HT1080 (cell line): Measurements from ENCODE around the gene VCAN. TPM values are rescaled to one million over a fixed set of nuclear protein-coding genes. Genes with fewer than 3 reads are reported as not detected.
A peak's percentile ranks its signal among the peaks of the same experiment; 100 is the strongest.

Source experiments
- DNase-seq: peaks from one replicate; pipeline ENCODE4 v3.0.0-alpha.2; 2015; ENCODE audit warnings: low read depth
- total RNA-seq: library from RNA; depleted of rRNA; stranded (reverse); fragments of >200 nt; shearing (Covaris generic); gene quantifications from 2 replicates; pipeline ENCODE4 v1.2.3, GENCODE V29; 2014

VCAN gene
- total RNA-seq, 1 experiment from 2014 or later: 7.5 TPM

DNA sequence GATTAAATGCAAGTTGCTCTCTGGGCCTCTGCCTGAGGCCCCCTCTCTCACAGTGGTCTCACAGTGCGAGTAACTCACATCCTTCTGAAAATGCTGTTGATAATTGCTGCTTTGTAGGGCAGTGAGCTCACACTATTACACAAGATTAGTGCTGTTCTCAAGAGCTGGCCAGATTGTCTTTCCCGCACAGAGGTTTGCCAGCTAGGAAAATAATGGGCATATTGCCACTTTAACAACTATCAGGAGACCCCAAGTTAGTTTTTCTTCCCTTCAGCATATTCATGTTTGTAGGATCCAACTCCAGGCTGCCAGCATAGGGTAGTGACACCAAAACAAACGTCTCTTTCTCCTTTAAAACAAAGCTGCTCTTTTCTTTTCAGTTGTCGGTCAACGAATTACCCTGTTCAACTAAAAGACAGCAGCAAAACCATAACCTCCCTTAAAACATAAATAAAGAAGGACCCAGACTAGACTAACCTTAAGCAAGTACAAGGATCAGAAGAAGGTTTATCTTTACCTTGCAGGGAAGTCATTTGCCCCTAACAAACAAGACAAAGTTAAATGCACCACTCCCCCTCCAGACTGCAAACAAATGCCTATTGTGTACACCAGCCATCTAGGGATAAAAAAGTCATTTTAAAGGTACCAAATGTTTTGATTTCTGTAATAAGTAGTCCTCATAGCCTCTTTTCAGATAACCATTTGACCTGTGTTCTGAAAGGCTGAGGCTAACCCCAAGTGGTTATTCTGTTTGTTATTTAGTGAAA is 91.4 kb downstream of the VCAN start:
- DNase-seq: no peak

DNA sequence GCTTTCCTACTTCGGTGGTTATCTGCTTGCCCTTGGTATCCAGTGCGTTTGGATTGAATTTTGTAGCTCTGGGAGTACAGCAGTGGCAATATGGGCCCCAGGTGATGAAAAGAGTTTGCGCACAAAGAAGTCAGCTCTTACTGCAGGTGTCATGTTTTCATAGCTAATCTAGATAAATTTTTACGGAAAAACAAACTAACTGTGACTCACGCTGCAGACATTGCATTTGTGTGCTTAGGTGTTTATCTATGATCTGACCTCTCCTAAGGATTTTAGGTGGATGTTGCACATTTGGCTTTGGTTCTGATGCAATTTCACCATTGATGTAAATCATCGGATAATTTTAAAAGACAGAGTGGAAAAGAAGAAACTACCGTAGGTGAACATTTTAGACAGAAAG is 92.1 kb downstream of the VCAN start:
- DNase-seq: no peak

GRCh38 chr5:83564069-83564749 is 92.7 kb downstream of the VCAN start:
- peak; percentile 51 for DNase-seq

GRCh38 chr5:83567741-83568140 is 96.2 kb downstream of the VCAN start:
- no peak for DNase-seq

- DNase-seq: peak; percentile 83
Measured at GRCh38 chr5:83568186-83568585, 96.6 kb downstream of the VCAN start.

DNA sequence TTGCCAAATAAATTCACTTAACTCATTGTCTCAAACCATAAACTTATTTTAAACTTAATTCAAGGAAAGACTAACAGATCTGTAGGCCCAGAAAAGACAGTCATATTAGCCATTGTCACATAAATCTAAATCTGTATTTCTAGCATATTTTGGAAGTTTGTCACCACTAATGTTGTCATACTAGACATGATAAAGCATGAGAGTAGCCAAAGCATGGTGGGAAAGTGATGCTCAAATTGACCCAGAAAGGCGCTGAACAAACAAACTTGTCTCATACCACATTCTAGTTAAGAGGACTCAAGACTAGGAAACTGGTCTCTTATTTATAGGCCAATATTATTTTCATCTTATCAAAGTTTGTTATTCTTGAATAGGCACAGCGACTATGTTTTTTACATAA is 99.4 kb downstream of the VCAN start:
- DNase-seq: no peak

DNA sequence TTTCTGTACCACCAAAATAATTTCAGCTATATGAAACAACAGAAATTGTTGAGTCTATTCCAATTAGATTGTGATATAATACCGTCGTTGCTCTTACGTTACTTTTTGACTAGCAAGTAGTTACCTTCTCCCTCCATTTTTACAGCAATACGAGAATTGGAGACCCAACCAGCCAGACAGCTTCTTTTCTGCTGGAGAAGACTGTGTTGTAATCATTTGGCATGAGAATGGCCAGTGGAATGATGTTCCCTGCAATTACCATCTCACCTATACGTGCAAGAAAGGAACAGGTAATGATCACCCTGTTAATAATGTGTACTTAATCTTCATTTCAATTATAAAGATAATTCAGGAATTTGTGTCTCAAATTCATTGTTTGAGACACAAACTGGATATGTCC is 100.7 kb downstream of the VCAN start:
- DNase-seq: no peak

DNA sequence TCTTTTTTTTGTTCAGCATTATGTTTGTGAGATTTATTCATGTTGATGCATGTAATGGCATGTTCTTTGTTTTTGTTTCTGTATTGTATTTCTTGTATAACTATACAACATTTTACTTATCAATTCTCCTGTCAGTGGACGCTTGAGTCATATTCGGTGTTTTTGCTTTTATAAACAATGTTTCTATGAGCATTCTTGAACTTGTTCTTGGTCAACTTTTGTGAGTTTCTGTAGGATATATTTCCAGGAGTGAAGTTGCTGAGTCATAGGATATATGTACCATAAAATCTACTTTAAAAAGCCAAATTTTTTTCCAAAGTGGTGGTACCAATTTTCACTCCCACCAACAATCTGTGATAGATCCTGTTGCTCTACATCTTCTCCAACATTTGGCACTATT is 104.8 kb downstream of the VCAN start:
- no peak for DNase-seq

DNA sequence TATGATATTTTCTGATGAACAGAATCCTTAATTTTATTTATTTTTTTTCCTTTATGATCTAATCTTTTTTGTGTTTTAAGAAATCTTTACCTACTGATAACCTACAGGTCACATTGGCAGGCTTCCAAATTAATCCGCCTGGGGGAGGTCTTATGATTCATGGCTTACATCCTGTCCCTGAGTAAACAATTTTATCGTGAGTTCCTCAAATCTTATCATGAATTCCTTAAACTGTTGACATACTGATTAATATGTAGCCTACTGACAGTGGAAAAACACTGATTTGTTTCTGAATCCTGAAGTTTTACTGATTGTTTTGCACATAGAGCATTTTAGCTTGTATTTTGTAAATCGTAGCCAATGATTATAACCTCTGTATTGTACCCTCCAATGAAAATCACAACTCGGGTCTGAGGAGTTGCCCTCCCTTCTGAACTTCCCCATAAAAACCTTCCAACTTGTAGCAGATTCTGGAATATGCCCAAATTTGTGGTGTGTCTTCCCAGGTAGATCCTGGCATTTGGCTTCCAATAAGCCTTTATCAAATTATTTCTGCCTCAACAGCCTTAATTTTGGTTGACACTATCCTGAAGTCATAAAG is 105.6 kb downstream of the VCAN start:
- DNase-seq: peak; percentile 30

DNA sequence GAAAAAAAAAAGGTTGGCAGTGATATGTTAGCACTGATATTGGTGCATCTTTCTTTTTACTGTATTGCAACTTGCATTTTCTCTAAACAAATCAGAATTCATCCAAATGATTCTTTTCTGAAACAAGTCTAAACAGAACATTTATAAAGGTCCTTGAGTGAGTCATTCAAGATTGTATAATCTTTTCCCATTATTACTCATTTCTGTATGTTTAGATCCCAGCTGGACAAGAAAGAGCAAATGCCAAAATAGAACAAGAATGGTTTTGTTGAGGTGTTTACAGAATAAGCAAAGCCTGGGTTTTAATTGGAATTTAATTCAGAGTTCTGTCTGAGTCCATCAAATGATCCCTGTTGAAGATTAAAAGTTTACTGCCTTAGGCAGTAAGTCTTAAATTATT is 112.3 kb downstream of the VCAN start:
- DNase-seq: peak; percentile 36

GRCh38 chr5:83586874-83587776 is 115.6 kb downstream of the VCAN start:
- DNase-seq: no peak

GRCh38 chr5:83589786-83590185 is 118.2 kb downstream of the VCAN start:
- no peak for DNase-seq

GRCh38 chr5:83590966-83591365 is 119.4 kb downstream of the VCAN start:
- no peak for DNase-seq

- no peak for DNase-seq
Measured at GRCh38 chr5:83595217-83595616, 123.7 kb downstream of the VCAN start.

DNA sequence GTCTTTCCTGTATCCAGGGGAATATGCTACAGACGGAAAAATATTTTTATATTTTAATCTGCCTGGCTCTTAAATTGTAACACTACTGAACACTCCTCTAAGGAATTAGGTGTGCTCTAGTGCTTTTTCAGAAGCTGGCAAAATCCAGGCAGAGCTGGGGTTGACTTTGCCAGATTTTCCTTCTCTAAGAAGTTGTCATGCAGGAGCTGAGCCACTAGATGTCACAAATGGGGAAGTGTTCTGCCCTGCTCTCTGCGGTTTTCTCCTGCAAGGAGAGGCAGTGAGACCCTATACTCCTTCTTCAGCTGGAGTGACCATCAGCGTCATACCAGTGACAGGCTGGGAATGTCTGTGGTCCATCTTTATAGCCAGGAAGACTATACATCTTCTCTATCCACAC is 136.6 kb downstream of the VCAN start:
- DNase-seq: peak; percentile 52

DNA sequence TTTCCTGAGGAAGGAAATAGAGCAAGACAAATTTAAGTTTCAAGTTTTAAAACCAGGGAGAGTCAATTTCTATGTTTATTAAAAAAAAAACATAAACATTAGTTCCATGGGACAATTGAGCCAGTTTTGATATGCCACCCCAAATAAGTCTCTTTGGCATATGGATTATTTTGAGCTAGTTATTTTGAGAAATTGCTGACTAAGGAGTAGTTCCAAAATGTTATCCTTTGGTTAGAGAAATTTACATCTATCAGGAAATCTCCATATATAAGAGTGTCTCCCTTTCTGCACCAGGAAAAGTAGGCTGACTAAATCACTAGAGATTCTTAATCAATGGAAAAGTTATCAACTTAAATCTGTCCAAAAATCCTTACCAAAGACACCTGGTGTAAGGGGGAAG is 143.3 kb downstream of the VCAN start:
- DNase-seq: no peak

- no peak for DNase-seq
Measured at GRCh38 chr5:83628360-83628759, 156.8 kb downstream of the VCAN start.
